GM19372 (cell line): Measurements from ENCODE around the gene CILP2.

Experiments used
- ATAC-seq: cut with Tn5 transposase; IDR thresholded peaks from one replicate; pipeline ENCODE4 v1.9.1; 2021; ENCODE audit warnings: mild to moderate bottlenecking, low read depth, moderate library complexity; ENCODE audit not compliant: unreplicated experiment

The CILP2 gene

GRCh38 chr19:19544257-19544953, 6.3 kb downstream of the CILP2 start:
- no peak for ATAC-seq

DNA sequence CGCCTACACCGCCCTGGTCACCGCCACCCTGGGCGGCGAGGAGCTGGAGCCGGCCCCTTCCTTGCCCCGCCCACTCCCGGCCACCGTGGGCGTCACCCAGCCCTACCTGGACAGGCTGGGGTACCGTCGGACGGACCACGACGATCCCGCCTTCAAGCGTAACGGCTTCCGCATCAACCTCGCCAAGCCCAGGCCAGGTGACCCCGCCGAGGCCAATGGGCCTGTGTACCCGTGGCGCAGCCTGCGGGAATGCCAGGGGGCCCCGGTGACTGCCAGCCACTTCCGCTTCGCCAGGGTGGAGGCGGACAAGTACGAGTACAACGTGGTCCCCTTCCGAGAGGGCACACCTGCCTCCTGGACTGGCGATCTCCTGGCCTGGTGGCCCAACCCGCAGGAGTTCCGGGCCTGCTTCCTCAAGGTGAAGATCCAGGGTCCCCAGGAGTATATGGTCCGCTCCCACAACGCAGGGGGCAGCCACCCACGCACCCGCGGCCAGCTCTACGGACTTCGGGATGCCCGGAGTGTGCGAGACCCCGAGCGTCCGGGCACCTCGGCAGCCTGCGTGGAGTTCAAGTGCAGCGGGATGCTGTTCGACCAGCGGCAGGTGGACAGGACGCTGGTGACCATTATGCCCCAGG, 7.0 kb downstream of the CILP2 start:
- ATAC-seq, result no peak

GRCh38 chr19:19545707-19546106, 7.6 kb downstream of the CILP2 start:
- no peak for ATAC-seq

GRCh38 chr19:19546751-19547162, 8.7 kb downstream of the CILP2 start:
- no peak for ATAC-seq

GRCh38 chr19:19547674-19548336, 9.7 kb downstream of the CILP2 start:
- no peak for ATAC-seq

DNA sequence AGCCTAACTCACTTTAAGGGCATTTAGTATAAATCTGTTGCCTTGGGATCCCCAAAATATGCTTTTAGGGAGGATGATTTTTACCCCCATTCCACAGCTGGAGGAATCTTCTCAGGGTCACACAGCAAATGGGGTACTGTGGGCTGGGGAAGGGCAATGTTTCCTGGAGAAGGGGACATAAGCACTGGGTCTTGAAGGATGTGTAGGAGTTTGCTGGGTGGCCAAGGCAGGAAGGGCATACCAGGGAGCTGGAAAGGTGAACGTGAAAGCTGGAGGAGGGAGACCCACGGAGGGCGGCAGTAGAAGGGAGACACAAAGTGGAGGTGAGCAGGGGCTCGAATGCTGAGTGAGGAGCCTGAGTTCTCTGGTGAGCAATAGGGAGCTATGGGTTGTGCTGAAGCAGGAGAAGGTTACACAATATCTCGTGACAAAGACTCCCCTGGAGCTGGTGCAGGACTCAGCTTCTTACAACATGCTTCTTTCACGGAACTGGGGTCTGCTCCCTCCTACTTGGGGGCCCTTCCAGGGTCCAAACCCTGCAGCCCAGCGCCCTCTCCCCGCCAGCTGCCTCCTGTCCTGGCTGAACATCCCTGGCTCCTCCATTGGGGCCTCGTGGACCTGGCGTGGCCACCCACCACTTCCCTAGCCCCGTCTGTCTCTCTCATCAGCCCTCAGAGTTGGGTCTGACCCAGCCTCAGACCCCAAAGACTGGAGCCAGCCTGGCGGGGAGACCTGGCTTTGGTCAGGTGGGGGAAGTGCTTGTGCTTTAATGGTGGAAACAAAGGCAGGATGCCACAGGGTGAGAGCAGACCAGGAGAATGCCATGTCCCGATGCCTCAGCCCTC, 11.1 kb downstream of the CILP2 start:
- ATAC-seq, result no peak

DNA sequence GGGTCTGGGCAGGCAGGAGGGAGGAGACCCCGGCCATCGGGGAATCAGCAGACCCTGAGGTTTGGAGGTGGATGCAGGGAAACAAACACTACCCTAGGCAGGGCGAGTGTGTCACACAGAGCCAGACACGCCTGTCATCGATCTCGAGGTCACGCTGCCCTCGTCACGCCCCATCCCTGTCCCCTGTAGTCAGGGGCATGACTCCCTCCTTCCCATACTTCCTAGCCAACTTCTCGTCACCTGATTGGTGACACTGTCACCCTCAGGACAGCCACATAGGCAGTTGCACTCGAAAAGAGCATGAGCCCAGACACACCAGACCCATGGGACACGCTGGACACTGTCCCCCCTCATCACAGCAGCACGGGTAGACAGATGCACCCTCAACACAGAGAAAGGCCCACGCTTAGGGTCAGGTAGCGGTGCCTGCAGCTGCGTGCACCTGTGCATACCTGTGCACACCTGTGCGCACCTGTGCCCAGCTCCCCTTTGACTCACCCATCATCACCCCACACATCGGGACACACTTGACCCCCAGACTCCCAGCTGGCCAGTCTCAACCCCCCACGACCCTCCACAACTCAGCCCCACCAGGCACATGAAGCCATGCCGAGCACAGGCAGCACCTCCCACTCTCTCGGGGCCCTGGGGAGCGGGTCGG, 11.9 kb downstream of the CILP2 start:
- no peak for ATAC-seq

- no peak for ATAC-seq
These were observed 12.4 kb downstream of the CILP2 start for GRCh38 chr19:19550485-19550929.

DNA sequence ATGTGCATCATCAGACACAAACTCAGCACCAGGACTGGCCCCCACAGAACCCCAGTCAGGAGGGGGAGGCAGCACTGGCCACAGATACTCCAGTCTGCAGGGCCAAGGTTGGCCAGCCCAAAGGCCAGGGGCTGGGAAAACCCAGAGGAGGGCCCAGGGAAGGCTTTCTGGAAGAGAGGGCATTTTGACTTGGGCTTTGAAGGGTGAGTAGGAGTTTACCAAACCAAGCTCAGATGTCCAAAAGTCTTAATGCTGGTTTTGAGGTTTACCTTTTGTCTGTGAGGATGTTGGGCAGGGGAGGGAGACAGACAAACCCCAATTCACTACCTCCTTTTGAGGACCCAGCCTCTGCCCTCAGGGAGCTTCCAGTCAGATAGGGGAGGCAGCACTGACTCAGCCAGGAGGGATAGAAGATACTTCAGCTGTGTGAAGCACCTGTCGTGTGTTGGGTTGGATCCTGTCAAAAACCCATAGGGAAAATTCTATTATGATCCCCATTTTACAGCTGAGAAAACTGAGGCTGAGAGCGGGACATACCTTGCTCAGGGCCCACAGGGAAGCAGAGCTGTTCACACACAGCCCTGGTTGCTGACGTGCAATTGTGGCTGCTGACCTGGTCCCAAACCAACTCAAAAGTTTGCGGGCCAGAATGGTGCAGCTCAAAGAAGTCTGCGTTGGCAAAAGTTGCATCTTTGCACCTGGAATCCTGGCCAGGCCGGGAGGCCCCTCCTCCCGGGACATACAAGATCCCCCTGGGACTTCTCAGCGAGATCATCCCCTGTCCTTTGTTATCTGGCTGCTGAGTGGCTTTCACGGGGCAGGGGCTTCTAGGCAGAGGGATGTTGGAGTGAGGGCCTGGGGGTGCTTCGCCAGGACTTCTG, 13.1 kb downstream of the CILP2 start:
- no peak for ATAC-seq

GRCh38 chr19:19551853-19552192, 13.8 kb downstream of the CILP2 start:
- ATAC-seq, result no peak

DNA sequence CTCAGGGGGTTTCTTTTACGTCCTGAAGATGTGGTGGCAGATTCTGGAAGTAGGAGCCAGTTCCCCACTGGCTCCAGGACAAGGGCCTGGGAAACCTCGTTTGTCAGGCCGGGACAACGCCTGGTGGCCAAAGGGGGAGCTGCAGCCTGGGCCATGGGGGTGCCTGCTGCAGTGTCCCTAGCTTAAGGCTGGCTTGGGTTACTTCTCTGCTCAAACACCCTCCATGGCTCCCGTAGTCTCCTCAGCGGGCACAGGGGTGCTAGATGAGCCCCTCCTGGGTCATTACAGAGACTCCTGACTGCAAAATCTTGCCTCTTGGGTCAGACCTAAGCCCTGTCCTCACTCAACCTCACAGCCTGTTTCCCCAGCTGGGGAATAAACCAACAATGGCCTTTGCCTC, 14.7 kb downstream of the CILP2 start:
- ATAC-seq, result no peak

DNA sequence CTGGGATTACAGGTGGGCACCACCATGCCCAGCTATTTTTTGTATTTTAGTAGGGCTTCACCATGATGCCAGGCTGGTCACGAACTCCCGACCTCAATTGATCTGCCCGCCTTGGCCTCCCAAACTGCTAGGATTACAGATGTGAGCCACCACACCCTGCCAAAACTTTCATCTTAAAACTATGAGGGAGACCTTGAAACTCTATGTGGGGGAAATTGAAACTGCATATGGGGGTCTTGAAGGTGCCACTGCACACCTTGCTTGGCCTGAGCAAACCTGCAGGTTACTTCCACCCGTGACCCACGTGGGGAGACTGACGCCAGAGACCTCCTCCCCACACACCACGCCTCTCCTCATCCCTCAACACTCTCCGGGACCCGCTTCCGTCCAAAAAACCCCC, 15.6 kb downstream of the CILP2 start:
- ATAC-seq, result no peak

DNA sequence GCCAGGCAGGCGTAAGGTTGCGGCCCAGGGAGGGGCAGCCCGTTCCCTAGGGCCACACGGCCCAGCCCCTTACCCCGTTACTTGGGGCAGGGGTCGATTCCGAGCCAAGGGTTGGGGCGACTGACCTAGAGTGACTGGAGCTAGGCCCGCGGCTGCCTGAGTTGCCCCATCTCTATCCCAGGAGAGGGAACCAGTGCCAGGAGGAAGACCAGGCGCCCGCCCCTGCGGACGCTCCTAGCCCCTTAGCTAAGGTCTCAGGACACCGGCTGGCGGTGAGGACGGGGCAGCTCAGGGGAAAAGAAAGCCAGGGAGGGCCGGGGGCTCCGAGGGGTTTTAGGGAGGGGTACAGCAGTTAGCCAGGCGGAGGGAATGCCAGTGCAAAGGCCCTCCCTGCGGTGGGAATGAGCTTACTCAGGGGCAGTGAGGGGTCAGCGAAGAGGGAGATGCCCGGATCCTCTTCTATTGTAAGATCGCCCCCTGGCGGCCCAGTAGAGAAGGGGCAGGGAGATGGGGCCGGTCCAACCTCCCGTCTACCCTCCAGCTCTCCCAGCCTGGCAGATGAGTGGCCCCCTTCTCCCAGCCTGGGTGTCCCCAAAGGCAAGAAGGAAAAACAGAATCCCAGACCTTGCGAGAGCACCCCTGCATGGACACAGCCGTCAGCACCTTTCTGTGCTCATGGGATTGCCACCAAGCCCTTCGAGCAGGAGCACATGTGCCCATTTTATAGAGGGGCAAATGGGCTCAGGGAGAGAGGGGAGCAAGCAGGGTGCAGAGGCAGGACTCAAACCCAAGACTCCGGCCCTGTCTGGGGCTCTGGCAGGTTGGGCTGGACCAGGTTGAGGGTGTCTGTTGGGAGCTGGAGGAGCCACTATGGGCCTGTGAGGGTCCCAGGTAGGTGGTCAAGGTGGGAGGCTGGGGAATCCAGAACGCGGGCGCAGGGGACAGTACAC, 16.3 kb downstream of the CILP2 start:
- no peak for ATAC-seq

GRCh38 chr19:19558055-19558454, 20.0 kb downstream of the CILP2 start:
- ATAC-seq, result no peak

GRCh38 chr19:19558636-19559035, 20.6 kb downstream of the CILP2 start:
- ATAC-seq, result no peak

GRCh38 chr19:19559931-19560330, 21.9 kb downstream of the CILP2 start:
- no peak for ATAC-seq

DNA sequence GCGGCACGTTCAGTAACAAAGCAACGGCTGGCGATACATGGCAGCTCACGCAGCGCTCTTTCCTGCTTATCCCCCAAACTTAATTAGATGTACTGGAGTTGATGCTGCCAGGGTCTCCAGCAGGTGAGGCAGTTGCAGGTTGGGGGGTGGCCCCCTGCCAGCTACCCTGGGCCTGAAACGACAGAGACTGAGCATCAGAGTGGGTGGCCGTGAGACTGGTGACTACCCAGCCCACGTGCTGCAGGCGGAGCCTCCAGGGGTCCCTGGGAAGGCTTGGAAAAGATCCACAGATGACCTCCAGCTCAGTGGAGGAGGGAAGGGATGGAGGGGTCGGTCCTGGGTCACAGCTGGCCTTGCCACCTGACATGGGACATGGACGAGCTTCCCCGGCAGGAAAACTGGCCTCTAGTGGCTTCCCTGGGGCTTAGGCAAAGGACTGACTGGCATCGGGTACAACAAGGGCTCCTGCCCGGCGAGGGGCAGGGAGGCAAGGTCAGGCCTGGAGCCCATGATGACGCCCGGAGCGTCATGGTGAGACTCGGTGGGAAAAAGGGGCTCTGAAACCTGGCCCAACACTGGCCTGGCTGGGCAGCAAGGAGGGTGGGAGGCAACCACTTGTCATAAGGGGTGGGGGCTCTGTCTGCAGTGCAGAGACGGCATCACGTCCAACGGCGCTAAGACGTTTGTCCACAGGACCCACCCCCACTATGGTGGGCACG, 24.0 kb downstream of the CILP2 start:
- no peak for ATAC-seq
